ENCODE results near the gene CHL1.

CHL1 gene

GRCh38 chr3:278300-279064 lies 81.9 kb downstream of the CHL1 start:
- DNase-seq (ENCODE audit: low spot score): no peak

GRCh38 chr3:279325-279724 lies 82.8 kb downstream of the CHL1 start:
- DNase-seq (ENCODE audit: low spot score): no peak

GRCh38 chr3:280681-281080 lies 84.1 kb downstream of the CHL1 start:
- no peak for DNase-seq (ENCODE audit: low spot score)

GRCh38 chr3:284322-284721 lies 87.8 kb downstream of the CHL1 start:
- DNase-seq (ENCODE audit: low spot score): no peak

- DNase-seq (ENCODE audit: low spot score): no peak
Observed at GRCh38 chr3:288417-288816, 91.9 kb downstream of the CHL1 start.

GRCh38 chr3:291028-291427 lies 94.5 kb downstream of the CHL1 start:
- DNase-seq (ENCODE audit: low spot score): no peak

GRCh38 chr3:291646-292436 lies 95.3 kb downstream of the CHL1 start:
- no peak for DNase-seq (ENCODE audit: low spot score)

GRCh38 chr3:294096-294495 lies 97.5 kb downstream of the CHL1 start:
- no peak for DNase-seq (ENCODE audit: low spot score)

- DNase-seq (ENCODE audit: low spot score): no peak
Observed at GRCh38 chr3:294581-294980, 98.0 kb downstream of the CHL1 start.

GRCh38 chr3:295166-295565 lies 98.6 kb downstream of the CHL1 start:
- DNase-seq (ENCODE audit: low spot score): no peak

- no peak for DNase-seq (ENCODE audit: low spot score)
Observed at GRCh38 chr3:297585-297984, 101.0 kb downstream of the CHL1 start.

- no peak for DNase-seq (ENCODE audit: low spot score)
Observed at GRCh38 chr3:299590-300301, 103.2 kb downstream of the CHL1 start.

GRCh38 chr3:307182-307581 lies 110.6 kb downstream of the CHL1 start:
- no peak for DNase-seq (ENCODE audit: low spot score)

GRCh38 chr3:308597-309321 lies 112.2 kb downstream of the CHL1 start:
- DNase-seq (ENCODE audit: low spot score): no peak

GRCh38 chr3:312160-312733 lies 115.7 kb downstream of the CHL1 start:
- no peak for DNase-seq (ENCODE audit: low spot score)

- DNase-seq (ENCODE audit: low spot score): no peak
Observed at GRCh38 chr3:312911-313310, 116.3 kb downstream of the CHL1 start.

- no peak for DNase-seq (ENCODE audit: low spot score)
Observed at GRCh38 chr3:317012-317411, 120.4 kb downstream of the CHL1 start.

- no peak for DNase-seq (ENCODE audit: low spot score)
Observed at GRCh38 chr3:318903-319302, 122.3 kb downstream of the CHL1 start.

- DNase-seq (ENCODE audit: low spot score): no peak
Observed at GRCh38 chr3:324423-324822, 127.9 kb downstream of the CHL1 start.

- DNase-seq (ENCODE audit: low spot score): no peak
Observed at GRCh38 chr3:325495-325894, 128.9 kb downstream of the CHL1 start.

- no peak for DNase-seq (ENCODE audit: low spot score)
Observed at GRCh38 chr3:330494-331115, 134.0 kb downstream of the CHL1 start.
